ENCODE results near the gene DNAH6. TPM values are rescaled to one million over a fixed set of nuclear protein-coding genes. Genes with fewer than 3 reads are reported as not detected.

Gene DNAH6
- total and polyA plus RNA-seq, 10 of the 15 experiments (the other 5 are each of a cell fraction or from before 2014, with no cell fraction given), result 0.07 to 1.0 (median 0.29) TPM

DNA sequence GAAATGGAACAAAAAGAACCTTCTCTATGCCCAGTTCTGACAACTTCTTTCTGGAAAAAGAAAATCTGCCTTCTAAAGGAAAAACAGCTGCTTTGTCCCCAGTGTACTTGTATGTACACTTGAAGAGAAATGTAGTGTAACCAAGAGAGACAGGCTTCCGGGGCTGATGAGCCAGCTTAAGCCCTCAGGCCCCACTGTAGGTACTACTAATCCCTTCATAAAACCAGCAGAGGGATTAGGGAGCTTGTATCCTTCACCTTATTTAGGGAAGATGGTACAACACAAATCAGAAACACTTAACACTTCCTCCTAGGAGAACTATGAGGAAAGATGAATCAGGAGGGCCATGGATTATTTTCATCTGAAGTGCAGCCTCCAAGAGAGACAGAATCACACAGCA is 38.4 kb upstream of the DNAH6 start (continued):
- TF ChIP-seq, protein P1, sequence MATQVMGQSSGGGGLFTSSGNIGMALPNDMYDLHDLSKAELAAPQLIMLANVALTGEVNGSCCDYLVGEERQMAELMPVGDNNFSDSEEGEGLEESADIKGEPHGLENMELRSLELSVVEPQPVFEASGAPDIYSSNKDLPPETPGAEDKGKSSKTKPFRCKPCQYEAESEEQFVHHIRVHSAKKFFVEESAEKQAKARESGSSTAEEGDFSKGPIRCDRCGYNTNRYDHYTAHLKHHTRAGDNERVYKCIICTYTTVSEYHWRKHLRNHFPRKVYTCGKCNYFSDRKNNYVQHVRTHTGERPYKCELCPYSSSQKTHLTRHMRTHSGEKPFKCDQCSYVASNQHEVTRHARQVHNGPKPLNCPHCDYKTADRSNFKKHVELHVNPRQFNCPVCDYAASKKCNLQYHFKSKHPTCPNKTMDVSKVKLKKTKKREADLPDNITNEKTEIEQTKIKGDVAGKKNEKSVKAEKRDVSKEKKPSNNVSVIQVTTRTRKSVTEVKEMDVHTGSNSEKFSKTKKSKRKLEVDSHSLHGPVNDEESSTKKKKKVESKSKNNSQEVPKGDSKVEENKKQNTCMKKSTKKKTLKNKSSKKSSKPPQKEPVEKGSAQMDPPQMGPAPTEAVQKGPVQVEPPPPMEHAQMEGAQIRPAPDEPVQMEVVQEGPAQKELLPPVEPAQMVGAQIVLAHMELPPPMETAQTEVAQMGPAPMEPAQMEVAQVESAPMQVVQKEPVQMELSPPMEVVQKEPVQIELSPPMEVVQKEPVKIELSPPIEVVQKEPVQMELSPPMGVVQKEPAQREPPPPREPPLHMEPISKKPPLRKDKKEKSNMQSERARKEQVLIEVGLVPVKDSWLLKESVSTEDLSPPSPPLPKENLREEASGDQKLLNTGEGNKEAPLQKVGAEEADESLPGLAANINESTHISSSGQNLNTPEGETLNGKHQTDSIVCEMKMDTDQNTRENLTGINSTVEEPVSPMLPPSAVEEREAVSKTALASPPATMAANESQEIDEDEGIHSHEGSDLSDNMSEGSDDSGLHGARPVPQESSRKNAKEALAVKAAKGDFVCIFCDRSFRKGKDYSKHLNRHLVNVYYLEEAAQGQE (IDR thresholded peaks at IDR 0.05; ENCODE audit: low read depth, low read length), result no peak
- no peak for TF ChIP-seq ZBED1 (IDR thresholded peaks at IDR 0.05; ENCODE audit: borderline replicate concordance)

DNA sequence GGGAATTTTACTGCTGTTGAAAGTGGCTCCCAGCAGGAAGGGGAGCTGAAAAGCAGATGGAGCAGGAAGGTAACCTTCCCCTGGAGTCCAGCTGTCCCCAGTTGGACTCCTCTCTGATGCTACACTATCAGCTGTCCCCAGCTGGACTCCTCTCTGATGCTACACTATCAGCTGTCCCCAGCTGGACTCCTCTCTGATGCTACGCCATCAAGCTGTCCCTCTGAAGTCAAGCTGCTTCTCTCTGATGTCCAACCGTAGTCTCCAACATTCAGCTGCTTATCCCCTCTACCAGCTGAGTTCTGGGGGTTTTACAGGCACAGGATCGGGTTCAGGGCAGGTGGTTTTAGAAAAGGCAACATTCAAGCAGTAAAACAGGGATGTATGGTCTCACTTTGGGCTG is 37.4 kb upstream of the DNAH6 start:
- in situ Hi-C loops (cut with MboI) (no loop called here), intact Hi-C loops (cut with micrococcal nuclease; ENCODE audit: unreplicated experiment) (no loop called here)
- Histone ChIP-seq H3K4me3 (no peak overlapping the region), H3K79me2 (ENCODE audit: control insufficient read depth, insufficient read depth, low read length) (no peaks in the 10 kb centered on the region), H3K4me2 (ENCODE audit: control insufficient read depth, insufficient read depth) (no peak overlapping the region), H3K36me3 (ENCODE audit: control insufficient read depth in 2 of 2, insufficient read depth in 2 of 2, low read length in 1 of 2) (no peaks in the 10 kb centered on the region), H3K27ac (ENCODE audit: control insufficient read depth, insufficient read depth) (no peak overlapping the region), H4K20me1 (ENCODE audit: control insufficient read depth, insufficient read depth) (no peaks in the 10 kb centered on the region), H3K27me3 (replicated peaks in 1 of 2; ENCODE audit: control insufficient read depth in 2 of 2, insufficient read depth in 2 of 2, low read length in 1 of 2) (no peaks in the 10 kb centered on the region), H3K9me3 (replicated peaks; ENCODE audit: control insufficient read depth, insufficient read depth, low read length) (no peaks in the 10 kb centered on the region), H3K9ac (ENCODE audit: control insufficient read depth, insufficient read depth, low read length) (no peak overlapping the region), H2AFZ (ENCODE audit: control insufficient read depth, low read depth, low read length) (no peak overlapping the region), H3K4me1 (ENCODE audit: control insufficient read depth, insufficient read depth, low read length) (no peaks in the 10 kb centered on the region)
- WGBS (ENCODE audit: insufficient coverage, insufficient replicate concordance, low lambda C conversion rate, missing lambda C conversion rate), result 44% methylated on average over 3 of the region's 3 CpGs
- RAD21 ChIA-PET (ENCODE audit: unreplicated experiment), result no interaction called here
- POLR2A ChIA-PET, result no interaction called here
- TF ChIP-seq BRCA1 (IDR thresholded peaks at IDR 0.05; ENCODE audit: low read depth, low read length) (no peak), TBL1XR1 (IDR thresholded peaks at IDR 0.05; ENCODE audit: low read depth, low read length) (no peak), SREBF1 (IDR thresholded peaks at IDR 0.05; ENCODE audit: low read length) (no peak), CHD4 (IDR thresholded peaks at IDR 0.05) (no peak), SREBF2 (IDR thresholded peaks at IDR 0.05; ENCODE audit: low read length) (no peak), TCF7 (IDR thresholded peaks at IDR 0.05; ENCODE audit: borderline replicate concordance) (no peak), HDAC2 (IDR thresholded peaks at IDR 0.05) (no peak), TAF1 (IDR thresholded peaks at IDR 0.05; ENCODE audit: borderline replicate concordance, low read depth, low read length) (no peak), NR2C2 (IDR thresholded peaks at IDR 0.05; ENCODE audit: borderline replicate concordance, control insufficient read depth, insufficient read length, low read depth) (no peak), ZNF24 (IDR thresholded peaks at IDR 0.05) (no peak), POU2F2 (IDR thresholded peaks at IDR 0.05; ENCODE audit: borderline replicate concordance, low read depth, low read length) (no peak), ESRRA (IDR thresholded peaks at IDR 0.05; ENCODE audit: low read length) (no peak), SMAD5 (IDR thresholded peaks at IDR 0.05; ENCODE audit: low read depth) (no peak)
- TF ChIP-seq, protein P2, sequence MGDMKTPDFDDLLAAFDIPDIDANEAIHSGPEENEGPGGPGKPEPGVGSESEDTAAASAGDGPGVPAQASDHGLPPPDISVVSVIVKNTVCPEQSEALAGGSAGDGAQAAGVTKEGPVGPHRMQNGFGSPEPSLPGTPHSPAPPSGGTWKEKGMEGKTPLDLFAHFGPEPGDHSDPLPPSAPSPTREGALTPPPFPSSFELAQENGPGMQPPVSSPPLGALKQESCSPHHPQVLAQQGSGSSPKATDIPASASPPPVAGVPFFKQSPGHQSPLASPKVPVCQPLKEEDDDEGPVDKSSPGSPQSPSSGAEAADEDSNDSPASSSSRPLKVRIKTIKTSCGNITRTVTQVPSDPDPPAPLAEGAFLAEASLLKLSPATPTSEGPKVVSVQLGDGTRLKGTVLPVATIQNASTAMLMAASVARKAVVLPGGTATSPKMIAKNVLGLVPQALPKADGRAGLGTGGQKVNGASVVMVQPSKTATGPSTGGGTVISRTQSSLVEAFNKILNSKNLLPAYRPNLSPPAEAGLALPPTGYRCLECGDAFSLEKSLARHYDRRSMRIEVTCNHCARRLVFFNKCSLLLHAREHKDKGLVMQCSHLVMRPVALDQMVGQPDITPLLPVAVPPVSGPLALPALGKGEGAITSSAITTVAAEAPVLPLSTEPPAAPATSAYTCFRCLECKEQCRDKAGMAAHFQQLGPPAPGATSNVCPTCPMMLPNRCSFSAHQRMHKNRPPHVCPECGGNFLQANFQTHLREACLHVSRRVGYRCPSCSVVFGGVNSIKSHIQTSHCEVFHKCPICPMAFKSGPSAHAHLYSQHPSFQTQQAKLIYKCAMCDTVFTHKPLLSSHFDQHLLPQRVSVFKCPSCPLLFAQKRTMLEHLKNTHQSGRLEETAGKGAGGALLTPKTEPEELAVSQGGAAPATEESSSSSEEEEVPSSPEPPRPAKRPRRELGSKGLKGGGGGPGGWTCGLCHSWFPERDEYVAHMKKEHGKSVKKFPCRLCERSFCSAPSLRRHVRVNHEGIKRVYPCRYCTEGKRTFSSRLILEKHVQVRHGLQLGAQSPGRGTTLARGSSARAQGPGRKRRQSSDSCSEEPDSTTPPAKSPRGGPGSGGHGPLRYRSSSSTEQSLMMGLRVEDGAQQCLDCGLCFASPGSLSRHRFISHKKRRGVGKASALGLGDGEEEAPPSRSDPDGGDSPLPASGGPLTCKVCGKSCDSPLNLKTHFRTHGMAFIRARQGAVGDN (IDR thresholded peaks at IDR 0.05), result no peak
- TF ChIP-seq, protein P3, sequence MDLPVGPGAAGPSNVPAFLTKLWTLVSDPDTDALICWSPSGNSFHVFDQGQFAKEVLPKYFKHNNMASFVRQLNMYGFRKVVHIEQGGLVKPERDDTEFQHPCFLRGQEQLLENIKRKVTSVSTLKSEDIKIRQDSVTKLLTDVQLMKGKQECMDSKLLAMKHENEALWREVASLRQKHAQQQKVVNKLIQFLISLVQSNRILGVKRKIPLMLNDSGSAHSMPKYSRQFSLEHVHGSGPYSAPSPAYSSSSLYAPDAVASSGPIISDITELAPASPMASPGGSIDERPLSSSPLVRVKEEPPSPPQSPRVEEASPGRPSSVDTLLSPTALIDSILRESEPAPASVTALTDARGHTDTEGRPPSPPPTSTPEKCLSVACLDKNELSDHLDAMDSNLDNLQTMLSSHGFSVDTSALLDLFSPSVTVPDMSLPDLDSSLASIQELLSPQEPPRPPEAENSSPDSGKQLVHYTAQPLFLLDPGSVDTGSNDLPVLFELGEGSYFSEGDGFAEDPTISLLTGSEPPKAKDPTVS (IDR thresholded peaks at IDR 0.05; ENCODE audit: low read depth, low read length), result no peak
- no peak for ATAC-seq
- SMC1A ChIA-PET (ENCODE audit: uncharacterized antibody, unreplicated experiment), result interaction anchor here (1.3 kb wide), 1 partner anchor 10 kb away, joined by 3 read pairs; no protein-coding TSS in a partner anchor
- FAIRE-seq, result no peak
- CTCF ChIA-PET, result no interaction called here
- no TSS peak for BruUV-seq (replicated peaks)
- no peak for DNase-seq (ENCODE audit: low read depth, low spot score)

Data from GM12878 (cell line).